ENCODE measurements around the gene ZNF280B. TPM values are rescaled to one million over a fixed set of nuclear protein-coding genes. Genes with fewer than 3 reads are reported as not detected.
A peak's percentile ranks its signal among the peaks of the same experiment; 100 is the strongest.

ZNF280B gene
- total RNA-seq: 1.6 and 1.7 TPM in 2 replicates

- peak; percentile 85 for DNase-seq (ENCODE audit: low read depth)
- peak; percentile 71 for TF ChIP-seq CTCF (IDR thresholded peaks at IDR 0.05; ENCODE audit: insufficient read depth, low read depth, low read length)
- H3K4me3 ChIP-seq (ENCODE audit: low read depth, low read length): peak within 1 kb of the TSS; percentile 84
Measured at GRCh38 chr22:22508274-22509176, at the start of gene ZNF280B. TSS of gene ZNF280B (minus strand) at chr22:22508742. CDS start at chr22:22489398, 19,344 bp downstream.

GRCh38 chr22:22556995-22557925, 48.7 kb upstream of the ZNF280B start:
- no peak overlapping the region for H3K4me3 ChIP-seq (ENCODE audit: low read depth, low read length)
- no peak for DNase-seq (ENCODE audit: low read depth)
- TF ChIP-seq CTCF (IDR thresholded peaks at IDR 0.05; ENCODE audit: insufficient read depth, low read depth, low read length): no peak

- DNase-seq (ENCODE audit: low read depth): no peak
- TF ChIP-seq CTCF (IDR thresholded peaks at IDR 0.05; ENCODE audit: insufficient read depth, low read depth, low read length): no peak
- H3K4me3 ChIP-seq (ENCODE audit: low read depth, low read length): no peak overlapping the region
Measured at GRCh38 chr22:22556578-22556977, 48.0 kb upstream of the ZNF280B start.

- DNase-seq (ENCODE audit: low read depth): no peak
- H3K4me3 ChIP-seq (ENCODE audit: low read depth, low read length): no peak overlapping the region
- no peak for TF ChIP-seq CTCF (IDR thresholded peaks at IDR 0.05; ENCODE audit: insufficient read depth, low read depth, low read length)
Measured at GRCh38 chr22:22555596-22555995, 47.1 kb upstream of the ZNF280B start.

- no peak for TF ChIP-seq CTCF (IDR thresholded peaks at IDR 0.05; ENCODE audit: insufficient read depth, low read depth, low read length)
- DNase-seq (ENCODE audit: low read depth): peak; percentile 3
- H3K4me3 ChIP-seq (ENCODE audit: low read depth, low read length): no peak overlapping the region
Measured at GRCh38 chr22:22554587-22555284, 46.2 kb upstream of the ZNF280B start.

Measured in fibroblast of villous mesenchyme (primary cell).